Smooth muscle cell (in vitro differentiated cells): ENCODE measurements around the gene TAF3. TPM values are rescaled to one million over a fixed set of nuclear protein-coding genes. Genes with fewer than 3 reads are reported as not detected.
A peak's percentile ranks its signal among the peaks of the same experiment; 100 is the strongest.

Experiments used
- DNase-seq: peaks from one replicate; lab custom pipeline; 2025; ENCODE audit not compliant: unreplicated experiment; lab: John Stamatoyannopoulos, UW
- H2AFZ ChIP-seq: fragments of 200-600 bp; sonication (generic); 2 replicates; pipeline ENCODE4 v1.6.0; 2016; ENCODE audit warnings: antibody characterized with exemption, low read depth, mild to moderate bottlenecking
- H3F3A ChIP-seq: fragments of 200-600 bp; sonication (generic); 2 replicates; pipeline ENCODE4 v1.6.0; 2017; ENCODE audit warnings: antibody characterized with exemption, low read depth
- H3K27ac ChIP-seq: fragments of 200-600 bp; sonication (generic); 2 replicates; pipeline ENCODE4 v1.5.1; 2016; ENCODE audit warnings: low read depth, mild to moderate bottlenecking
- H3K27me3 ChIP-seq: fragments of 200-600 bp; sonication (generic); 2 replicates; pipeline ENCODE4 v1.6.1; 2016; ENCODE audit warnings: low read depth, mild to moderate bottlenecking
- H3K36me3 ChIP-seq: fragments of 200-600 bp; sonication (generic); 2 replicates; pipeline ENCODE4 v1.5.1; 2016; ENCODE audit warnings: low read depth
- H3K4me1 ChIP-seq: fragments of 200-600 bp; sonication (generic); 2 replicates; pipeline ENCODE4 v1.5.1; 2016; ENCODE audit warnings: low read depth
- H3K4me2 ChIP-seq: fragments of 200-600 bp; sonication (generic); 2 replicates; pipeline ENCODE4 v1.6.0; 2016; ENCODE audit warnings: mild to moderate bottlenecking
- H3K4me3 ChIP-seq: fragments of 200-600 bp; sonication (generic); 2 replicates; pipeline ENCODE4 v1.5.1; 2016; ENCODE audit warnings: mild to moderate bottlenecking
- H3K79me2 ChIP-seq: fragments of 200-600 bp; sonication (generic); 2 replicates; pipeline ENCODE4 v1.6.0; 2016; ENCODE audit warnings: low read depth, mild to moderate bottlenecking
- H3K9ac ChIP-seq: fragments of 200-600 bp; sonication (generic); 2 replicates; pipeline ENCODE4 v1.6.0; 2016; ENCODE audit warnings: low read depth
- H3K9me3 ChIP-seq: fragments of 200-600 bp; sonication (generic); replicated peaks from 2 replicates; pipeline ENCODE4 v1.5.1; 2016; ENCODE audit warnings: low read depth
- H4K20me1 ChIP-seq: fragments of 200-600 bp; sonication (generic); 2 replicates; pipeline ENCODE4 v1.6.0; 2016; ENCODE audit warnings: low read depth
- WGBS: methylation state at CpG from one replicate; pipeline ENCODE4 v1.1.7; 2016; ENCODE audit warnings: low lambda C conversion rate; 5-methylcytosine and 5-hydroxymethylcytosine counted together
- polyA plus RNA-seq: library from polyadenylated mRNA; unstranded; fragments of >200 nt; fragmentation: Nextera tagmentation; extraction: Ambion mirVana; gene quantifications from 2 replicates; pipeline ENCODE4 v1.2.1, GENCODE V29; 2016
- total RNA-seq: library from RNA; depleted of rRNA; stranded (reverse); fragments of >200 nt; gene quantifications from 2 replicates; pipeline ENCODE4 v1.2.3, GENCODE V29; 2014
- TF ChIP-seq, protein P1 (sequence below): fragments of 200-600 bp; sonication (generic); IDR thresholded peaks from 2 replicates; pipeline ENCODE4 v1.5.1; 2017; ENCODE audit warnings: borderline replicate concordance, mild to moderate bottlenecking, antibody characterized with exemption; ENCODE audit not compliant: insufficient read depth, poor library complexity, severe bottlenecking

TAF3 gene
- total and polyA plus RNA-seq, 2 experiments from 2014 or later, result 3.7 to 7.0 TPM

- DNase-seq, result no peak
- Histone ChIP-seq H3K4me3 (peak overlapping the region; percentile 64), H2AFZ (peak overlapping the region; percentile 81), H3K36me3 (no peaks in the 10 kb centered on the region), H3K9me3 (no peaks in the 10 kb centered on the region), H3K79me2 (peaks cover 10% of the 10 kb centered on the region), H3K27me3 (peaks cover 76% of the 10 kb centered on the region), H3K4me2 (peak overlapping the region; percentile 88), H3F3A (peaks cover 7% of the 10 kb centered on the region), H3K9ac (no peak overlapping the region), H3K4me1 (peaks cover 51% of the 10 kb centered on the region), H3K27ac (no peak overlapping the region), H4K20me1 (no peaks in the 10 kb centered on the region)
- 1% methylated on average over 56 of the region's 60 CpGs for WGBS
- TF ChIP-seq, protein P1, sequence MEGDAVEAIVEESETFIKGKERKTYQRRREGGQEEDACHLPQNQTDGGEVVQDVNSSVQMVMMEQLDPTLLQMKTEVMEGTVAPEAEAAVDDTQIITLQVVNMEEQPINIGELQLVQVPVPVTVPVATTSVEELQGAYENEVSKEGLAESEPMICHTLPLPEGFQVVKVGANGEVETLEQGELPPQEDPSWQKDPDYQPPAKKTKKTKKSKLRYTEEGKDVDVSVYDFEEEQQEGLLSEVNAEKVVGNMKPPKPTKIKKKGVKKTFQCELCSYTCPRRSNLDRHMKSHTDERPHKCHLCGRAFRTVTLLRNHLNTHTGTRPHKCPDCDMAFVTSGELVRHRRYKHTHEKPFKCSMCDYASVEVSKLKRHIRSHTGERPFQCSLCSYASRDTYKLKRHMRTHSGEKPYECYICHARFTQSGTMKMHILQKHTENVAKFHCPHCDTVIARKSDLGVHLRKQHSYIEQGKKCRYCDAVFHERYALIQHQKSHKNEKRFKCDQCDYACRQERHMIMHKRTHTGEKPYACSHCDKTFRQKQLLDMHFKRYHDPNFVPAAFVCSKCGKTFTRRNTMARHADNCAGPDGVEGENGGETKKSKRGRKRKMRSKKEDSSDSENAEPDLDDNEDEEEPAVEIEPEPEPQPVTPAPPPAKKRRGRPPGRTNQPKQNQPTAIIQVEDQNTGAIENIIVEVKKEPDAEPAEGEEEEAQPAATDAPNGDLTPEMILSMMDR, result no peak
These were observed 232.3 kb downstream of the TAF3 start for GRCh38 chr10:8050556-8051108.

- no peak for DNase-seq
- H3K9ac ChIP-seq, result peak overlapping the region; percentile 34
- peaks cover 16% of the 10 kb centered on the region for H3K79me2 ChIP-seq
- H4K20me1 ChIP-seq, result no peaks in the 10 kb centered on the region
- peaks cover 51% of the 10 kb centered on the region for H3K4me1 ChIP-seq
- peaks cover 69% of the 10 kb centered on the region for H3K27me3 ChIP-seq
- H3K4me3 ChIP-seq, result peak overlapping the region; percentile 64
- no peaks in the 10 kb centered on the region for H3K9me3 ChIP-seq
- H3F3A ChIP-seq, result peaks cover 7% of the 10 kb centered on the region
- H3K4me2 ChIP-seq, result peak overlapping the region; percentile 88
- H3K36me3 ChIP-seq, result no peaks in the 10 kb centered on the region
- H3K27ac ChIP-seq, result peak overlapping the region; percentile 32
- H2AFZ ChIP-seq, result peak overlapping the region; percentile 65
- 2% methylated on average over 42 of the region's 52 CpGs for WGBS
- TF ChIP-seq, protein P1, result no peak
These were observed 233.0 kb downstream of the TAF3 start for GRCh38 chr10:8051109-8051821.

DNA sequence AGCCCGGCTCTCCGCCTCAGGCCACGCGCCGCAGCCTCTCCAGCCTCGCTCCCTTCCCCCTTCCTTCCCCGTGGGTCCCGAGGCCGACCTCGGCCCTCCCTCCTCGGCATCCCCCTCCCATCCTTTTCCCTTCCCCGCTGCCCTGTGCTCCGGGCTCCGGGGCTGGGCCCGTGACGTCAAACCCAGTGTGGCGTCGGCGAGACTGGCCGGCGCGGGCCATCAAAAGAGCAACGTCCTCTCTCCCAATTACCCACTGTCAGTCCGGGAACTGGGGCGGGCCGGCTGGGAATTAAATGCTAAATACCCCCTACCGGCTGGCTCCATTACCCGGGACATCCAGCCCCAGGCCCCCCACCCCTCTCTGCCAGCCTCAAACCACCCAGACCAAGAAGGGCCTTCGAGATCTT is 233.5 kb downstream of the TAF3 start:
- DNase-seq, result no peak
- Histone ChIP-seq H3K36me3 (no peaks in the 10 kb centered on the region), H3K27me3 (peaks cover 63% of the 10 kb centered on the region), H3F3A (peaks cover 7% of the 10 kb centered on the region), H4K20me1 (peaks cover 2% of the 10 kb centered on the region), H3K4me1 (peaks cover 47% of the 10 kb centered on the region), H3K9ac (peak overlapping the region; percentile 34), H3K79me2 (peaks cover 22% of the 10 kb centered on the region), H3K9me3 (no peaks in the 10 kb centered on the region), H2AFZ (peak overlapping the region; percentile 65), H3K27ac (peak overlapping the region; percentile 32), H3K4me3 (peak overlapping the region; percentile 64), H3K4me2 (peak overlapping the region; percentile 88)
- TF ChIP-seq, protein P1, result no peak
- 3% methylated on average over 13 of the region's 29 CpGs for WGBS
